ENCODE measurements around the gene TYMP.
"Not testable (repeated sequence)": the region's sequence is repeated elsewhere in the genome, so short reads cannot be mapped to it uniquely, and the experiment has no call there.

TYMP gene

GRCh38 chr22:50540381-50540780 lies 10.6 kb upstream of the TYMP start:
- TF ChIP-seq CTCF (IDR thresholded peaks at IDR 0.05) = no peak
- no peaks in the 10 kb centered on the region for H3K36me3 ChIP-seq
- peaks cover 0 to 17% (median 10%) of the 10 kb centered on the region in 4 donors for H3K4me1 ChIP-seq
- intact Hi-C loops (cut with DNase I; ENCODE audit: low total_unique reads) = no loop called here
- no peaks in the 10 kb centered on the region for H3K9me3 ChIP-seq
- H3K4me3 ChIP-seq = no peak overlapping the region
- peaks cover 0 to 48% of the 10 kb centered on the region in 2 donors for H3K27me3 ChIP-seq
- no peak overlapping the region for H3K27ac ChIP-seq
- no peak for DNase-seq

GRCh38 chr22:50537765-50538164 lies 8.0 kb upstream of the TYMP start:
- DNase-seq = no peak

GRCh38 chr22:50536226-50536625 lies 6.4 kb upstream of the TYMP start:
- Histone ChIP-seq H3K27ac (no peak overlapping the region), H3K27me3 (peaks cover 6 to 65% of the 10 kb centered on the region in 2 donors), H3K4me3 (no peak overlapping the region), H3K36me3 (no peaks in the 10 kb centered on the region), H3K9me3 (no peaks in the 10 kb centered on the region), H3K4me1 (peaks cover 0 to 19% (median 16%) of the 10 kb centered on the region in 4 donors)
- DNase-seq = no peak
- no peak for TF ChIP-seq CTCF (IDR thresholded peaks at IDR 0.05)
- intact Hi-C loops (cut with DNase I; ENCODE audit: low total_unique reads) = no loop called here

More at GRCh38 chr22:50537765-50538164, 8.0 kb upstream of the TYMP start:
- Histone ChIP-seq H3K27ac (no peak overlapping the region), H3K9me3 (no peaks in the 10 kb centered on the region), H3K4me3 (no peak overlapping the region), H3K4me1 (peaks cover 0 to 5% (median 2%) of the 10 kb centered on the region in 4 donors), H3K36me3 (no peaks in the 10 kb centered on the region), H3K27me3 (peaks cover 0 to 52% of the 10 kb centered on the region in 2 donors)
- TF ChIP-seq CTCF (IDR thresholded peaks at IDR 0.05) = no peak
- intact Hi-C loops (cut with DNase I; ENCODE audit: low total_unique reads) = no loop called here

- Histone ChIP-seq H3K27me3 (peaks cover 6 to 76% of the 10 kb centered on the region in 2 donors), H3K4me3 (no peak overlapping the region), H3K4me1 (peaks cover 0 to 29% (median 27%) of the 10 kb centered on the region in 4 donors), H3K36me3 (no peaks in the 10 kb centered on the region), H3K27ac (no peak overlapping the region), H3K9me3 (no peaks in the 10 kb centered on the region)
- no peak for TF ChIP-seq CTCF (IDR thresholded peaks at IDR 0.05)
- DNase-seq = no peak
- intact Hi-C loops (cut with DNase I; ENCODE audit: low total_unique reads) = no loop called here
Measured at GRCh38 chr22:50535113-50535512, 5.3 kb upstream of the TYMP start.

- H3K4me3 ChIP-seq; H3K27ac ChIP-seq; DNase-seq; H3K36me3 ChIP-seq; intact Hi-C loops (cut with DNase I; ENCODE audit: low total_unique reads); H3K9me3 ChIP-seq: not testable (repeated sequence)
- Histone ChIP-seq H3K4me1 (peaks cover 0 to 37% (median 31%) of the 10 kb centered on the region in 4 donors), H3K27me3 (peaks cover 6 to 85% of the 10 kb centered on the region in 2 donors)
Measured at GRCh38 chr22:50533856-50534711, 4.3 kb upstream of the TYMP start.

Data from tibial artery (tissue), 4 donors.